OCI-LY1 (cell line): ENCODE data around the gene ADD1.

Experiments
- EZH2 ChIP-seq: fragments of 200-600 bp; sonication (generic), shearing (Covaris generic); IDR thresholded peaks from 2 replicates; pipeline ENCODE4 v1.8.0; 2017; ENCODE audit warnings: borderline replicate concordance, mixed run types, mild to moderate bottlenecking, antibody characterized with exemption, low read length, moderate library complexity, mixed read lengths
- TF ChIP-seq, protein P1 (sequence below): fragments of 200-600 bp; sonication (generic), shearing (Covaris generic); IDR thresholded peaks from 2 replicates; pipeline ENCODE4 v1.5.1; 2017; ENCODE audit warnings: mild to moderate bottlenecking, antibody characterized with exemption, low read length, moderate library complexity, mixed read lengths

GRCh38 chr4:2836391-2836859, 7.2 kb upstream of the ADD1 start:
- no peak for TF ChIP-seq EZH2
- TF ChIP-seq, protein P1, sequence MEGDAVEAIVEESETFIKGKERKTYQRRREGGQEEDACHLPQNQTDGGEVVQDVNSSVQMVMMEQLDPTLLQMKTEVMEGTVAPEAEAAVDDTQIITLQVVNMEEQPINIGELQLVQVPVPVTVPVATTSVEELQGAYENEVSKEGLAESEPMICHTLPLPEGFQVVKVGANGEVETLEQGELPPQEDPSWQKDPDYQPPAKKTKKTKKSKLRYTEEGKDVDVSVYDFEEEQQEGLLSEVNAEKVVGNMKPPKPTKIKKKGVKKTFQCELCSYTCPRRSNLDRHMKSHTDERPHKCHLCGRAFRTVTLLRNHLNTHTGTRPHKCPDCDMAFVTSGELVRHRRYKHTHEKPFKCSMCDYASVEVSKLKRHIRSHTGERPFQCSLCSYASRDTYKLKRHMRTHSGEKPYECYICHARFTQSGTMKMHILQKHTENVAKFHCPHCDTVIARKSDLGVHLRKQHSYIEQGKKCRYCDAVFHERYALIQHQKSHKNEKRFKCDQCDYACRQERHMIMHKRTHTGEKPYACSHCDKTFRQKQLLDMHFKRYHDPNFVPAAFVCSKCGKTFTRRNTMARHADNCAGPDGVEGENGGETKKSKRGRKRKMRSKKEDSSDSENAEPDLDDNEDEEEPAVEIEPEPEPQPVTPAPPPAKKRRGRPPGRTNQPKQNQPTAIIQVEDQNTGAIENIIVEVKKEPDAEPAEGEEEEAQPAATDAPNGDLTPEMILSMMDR, result no peak
